Fibroblast of peridontal ligament (primary cell): Measurements from ENCODE around the gene AQP2.
A peak's percentile ranks its signal among the peaks of the same experiment; 100 is the strongest.

ENCODE experiments used
- DNase-seq: peaks from one replicate; pipeline ENCODE4 v3.0.0-alpha.2; 2010; ENCODE audit errors: extremely low read depth

The AQP2 gene

DNA sequence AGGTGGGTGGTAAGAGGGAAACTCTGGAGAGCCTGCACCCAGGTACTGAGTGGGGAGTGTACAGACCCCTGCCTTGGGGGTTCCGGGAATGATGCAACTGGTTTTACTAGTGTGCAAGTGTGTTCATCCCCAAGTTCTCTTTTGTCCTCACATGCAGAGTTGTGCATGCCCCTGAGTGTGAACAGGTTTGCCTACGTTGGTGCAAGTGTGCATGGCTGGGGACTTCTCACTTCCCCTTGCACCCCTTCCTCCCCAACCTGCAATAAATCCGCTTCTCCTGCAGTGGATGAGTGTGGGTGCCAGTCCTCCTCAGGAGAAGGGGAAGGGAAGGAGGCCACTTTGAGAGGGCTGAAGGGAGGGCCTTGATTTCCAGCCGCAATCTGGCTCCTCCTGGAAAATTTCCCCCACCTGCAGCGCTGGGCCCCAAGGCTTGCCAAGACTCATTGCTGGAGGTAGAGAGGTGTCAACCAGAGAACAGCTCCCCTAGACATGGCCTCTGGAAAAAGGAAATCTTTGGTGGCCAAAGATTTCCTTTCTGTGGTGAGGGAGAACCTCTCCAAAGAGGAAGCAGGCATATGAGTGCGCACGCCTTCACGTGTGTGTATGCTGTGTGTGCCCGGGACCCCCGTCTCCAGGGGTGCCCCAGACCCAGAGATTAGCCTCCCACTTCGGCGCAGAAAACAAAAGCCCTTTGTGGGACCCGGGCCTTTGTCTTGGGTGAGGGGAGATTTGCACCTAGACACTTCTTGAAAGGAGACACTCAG is 5.5 kb downstream of the AQP2 start:
- no peak for DNase-seq

DNA sequence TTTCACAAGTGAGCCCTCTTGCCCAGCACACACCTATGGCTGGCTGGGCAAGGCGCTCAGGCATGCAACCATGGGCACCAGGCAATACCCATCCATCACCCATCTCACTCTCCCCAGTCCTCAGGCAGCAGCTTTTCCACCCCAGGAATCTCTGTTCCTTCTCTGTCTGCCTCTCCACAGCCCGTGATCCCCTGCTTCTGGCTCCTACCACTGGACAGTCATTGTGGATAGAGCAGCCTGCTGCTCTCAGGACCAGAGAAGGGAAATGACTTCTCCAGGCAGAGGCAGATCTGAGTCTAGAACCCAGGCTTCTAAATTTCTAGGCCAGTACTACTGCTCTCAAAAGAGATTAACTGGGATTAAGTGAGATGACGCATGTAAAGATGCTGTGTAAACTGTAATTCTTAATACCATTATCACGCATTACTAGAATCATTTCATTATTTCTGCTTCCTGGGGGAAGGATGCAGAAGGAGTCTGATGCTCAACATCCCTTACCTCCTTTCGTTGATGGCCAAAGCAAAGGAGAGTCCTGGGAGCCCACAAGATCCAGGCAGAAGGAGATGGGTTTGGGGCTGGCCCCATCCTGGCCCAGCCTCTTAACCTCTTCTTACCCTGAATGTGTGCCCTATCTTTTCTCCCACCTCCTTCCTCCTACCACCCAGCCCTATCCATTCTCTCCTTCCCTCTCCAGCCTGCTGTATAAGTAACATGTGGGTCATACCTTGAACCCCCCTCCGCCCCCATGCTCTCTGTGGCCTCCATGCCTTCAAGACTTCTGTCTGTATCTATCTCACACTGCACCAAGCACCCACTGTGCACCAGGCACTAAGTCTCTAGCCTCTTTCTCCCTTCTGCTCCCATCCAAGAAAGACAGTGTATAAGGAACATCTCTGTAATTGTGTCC is 6.4 kb downstream of the AQP2 start:
- no peak for DNase-seq

DNA sequence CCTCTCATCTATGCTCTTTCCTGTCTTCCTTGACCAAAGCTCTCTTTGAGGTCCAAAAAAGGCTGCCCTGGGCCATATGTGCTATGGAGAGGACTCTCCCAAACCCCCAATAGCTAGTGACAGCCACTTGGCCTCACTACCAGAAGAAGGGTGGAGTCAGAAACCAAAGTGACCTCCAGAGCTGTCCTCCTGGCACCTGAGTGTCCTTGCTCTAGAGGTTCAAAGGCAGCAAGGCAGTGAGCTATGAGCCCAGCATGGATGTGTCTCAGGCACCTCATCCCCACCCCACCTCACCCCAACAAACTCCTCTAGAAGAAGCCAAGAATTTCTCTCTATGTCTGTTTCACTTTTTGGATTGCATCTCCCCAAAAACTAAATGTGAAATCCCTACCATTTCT is 7.0 kb downstream of the AQP2 start:
- DNase-seq: no peak

GRCh38 chr12:49959685-49960473 is 9.3 kb downstream of the AQP2 start:
- no peak for DNase-seq

- no peak for DNase-seq
Measured at GRCh38 chr12:49960474-49961110, 10.1 kb downstream of the AQP2 start.

GRCh38 chr12:49961111-49961922 is 10.8 kb downstream of the AQP2 start, which contains the start of gene AQP5:
TSS of gene AQP5 (plus strand) at chr12:49961872. CDS start at chr12:49962018, 146 bp downstream.
- no peak for DNase-seq

DNA sequence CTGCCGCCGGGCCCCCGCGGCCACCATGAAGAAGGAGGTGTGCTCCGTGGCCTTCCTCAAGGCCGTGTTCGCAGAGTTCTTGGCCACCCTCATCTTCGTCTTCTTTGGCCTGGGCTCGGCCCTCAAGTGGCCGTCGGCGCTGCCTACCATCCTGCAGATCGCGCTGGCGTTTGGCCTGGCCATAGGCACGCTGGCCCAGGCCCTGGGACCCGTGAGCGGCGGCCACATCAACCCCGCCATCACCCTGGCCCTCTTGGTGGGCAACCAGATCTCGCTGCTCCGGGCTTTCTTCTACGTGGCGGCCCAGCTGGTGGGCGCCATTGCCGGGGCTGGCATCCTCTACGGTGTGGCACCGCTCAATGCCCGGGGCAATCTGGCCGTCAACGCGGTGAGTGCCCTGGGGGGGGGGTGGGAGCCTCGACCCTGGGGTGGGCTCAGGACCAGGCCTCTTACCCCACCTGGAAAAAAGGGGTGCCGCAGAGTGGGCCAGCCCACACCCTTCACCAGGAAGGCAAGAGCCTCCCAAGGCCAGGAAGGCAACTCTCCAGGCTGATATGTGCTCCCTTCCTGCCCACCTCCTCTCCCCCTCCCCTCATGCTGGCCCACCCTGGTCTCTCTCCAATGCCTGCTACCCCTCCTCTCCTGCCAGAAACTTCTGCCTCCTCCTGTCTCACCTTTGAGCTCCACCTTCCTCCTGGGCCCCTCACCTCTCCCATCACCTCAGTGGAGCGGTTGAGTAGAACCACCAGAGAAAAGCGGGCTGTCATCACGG is 11.6 kb downstream of the AQP2 start:
- no peak for DNase-seq

DNA sequence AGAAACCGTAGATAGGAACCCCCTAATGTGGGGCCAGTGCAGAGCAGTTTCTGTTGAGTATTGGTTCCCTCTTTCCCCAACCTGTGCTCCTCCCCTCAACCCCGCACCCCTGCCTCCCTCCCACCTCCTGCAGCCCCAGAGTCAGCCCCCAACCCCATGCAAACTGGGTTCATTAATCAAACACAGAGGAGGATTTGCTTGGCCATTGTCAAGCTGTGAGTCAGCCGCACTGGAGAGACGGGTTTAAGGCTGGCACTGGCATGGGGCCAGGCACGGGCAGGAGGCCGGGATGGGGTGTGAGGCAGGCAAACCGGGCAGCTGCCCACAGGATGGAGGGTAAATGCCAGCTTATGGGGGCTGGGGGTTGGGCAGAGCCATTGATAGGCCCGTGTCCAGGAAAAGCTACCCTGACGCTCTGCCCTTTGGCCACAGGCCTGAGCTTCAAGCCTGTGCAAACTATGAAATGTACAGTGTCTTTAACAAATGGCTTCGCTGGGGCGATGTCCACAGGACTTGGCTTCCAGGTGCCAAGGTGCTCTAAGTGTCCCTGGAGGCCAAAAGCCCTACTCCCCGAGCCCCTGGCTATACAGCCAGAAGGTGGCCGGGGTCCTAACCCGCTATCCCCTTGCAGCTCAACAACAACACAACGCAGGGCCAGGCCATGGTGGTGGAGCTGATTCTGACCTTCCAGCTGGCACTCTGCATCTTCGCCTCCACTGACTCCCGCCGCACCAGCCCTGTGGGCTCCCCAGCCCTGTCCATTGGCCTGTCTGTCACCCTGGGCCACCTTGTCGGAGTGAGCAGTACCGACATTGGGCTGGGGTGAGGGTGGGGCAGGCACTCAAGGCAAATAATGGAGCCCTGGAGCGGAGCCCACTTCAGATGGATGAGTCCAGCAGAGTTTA is 12.6 kb downstream of the AQP2 start:
- DNase-seq: no peak

- DNase-seq: no peak
Measured at GRCh38 chr12:49963976-49964815, 13.7 kb downstream of the AQP2 start.

- DNase-seq: no peak
Measured at GRCh38 chr12:49964849-49965624, 14.5 kb downstream of the AQP2 start.

DNA sequence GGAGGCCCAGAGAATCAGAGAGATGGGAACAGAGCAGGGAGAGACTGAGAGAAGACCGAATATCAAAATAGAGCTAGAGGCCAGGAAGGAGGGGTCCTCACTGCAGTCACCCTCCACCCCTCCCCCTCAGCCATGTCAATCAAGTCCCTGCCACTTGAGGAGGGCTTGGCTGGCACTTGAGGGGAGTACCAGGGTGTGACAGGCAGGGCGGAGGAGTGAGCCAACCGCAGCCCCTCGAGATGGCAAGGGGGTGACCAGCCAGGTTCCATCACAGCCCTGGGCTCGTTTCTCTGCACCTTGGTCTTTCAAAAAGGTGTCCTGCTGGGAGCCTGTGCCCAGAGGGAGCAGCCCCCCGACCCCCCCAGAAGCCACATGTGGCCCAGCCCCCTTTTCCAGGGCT is 15.3 kb downstream of the AQP2 start:
- DNase-seq: no peak

GRCh38 chr12:49966511-49967041 is 16.0 kb downstream of the AQP2 start:
- DNase-seq: no peak

DNA sequence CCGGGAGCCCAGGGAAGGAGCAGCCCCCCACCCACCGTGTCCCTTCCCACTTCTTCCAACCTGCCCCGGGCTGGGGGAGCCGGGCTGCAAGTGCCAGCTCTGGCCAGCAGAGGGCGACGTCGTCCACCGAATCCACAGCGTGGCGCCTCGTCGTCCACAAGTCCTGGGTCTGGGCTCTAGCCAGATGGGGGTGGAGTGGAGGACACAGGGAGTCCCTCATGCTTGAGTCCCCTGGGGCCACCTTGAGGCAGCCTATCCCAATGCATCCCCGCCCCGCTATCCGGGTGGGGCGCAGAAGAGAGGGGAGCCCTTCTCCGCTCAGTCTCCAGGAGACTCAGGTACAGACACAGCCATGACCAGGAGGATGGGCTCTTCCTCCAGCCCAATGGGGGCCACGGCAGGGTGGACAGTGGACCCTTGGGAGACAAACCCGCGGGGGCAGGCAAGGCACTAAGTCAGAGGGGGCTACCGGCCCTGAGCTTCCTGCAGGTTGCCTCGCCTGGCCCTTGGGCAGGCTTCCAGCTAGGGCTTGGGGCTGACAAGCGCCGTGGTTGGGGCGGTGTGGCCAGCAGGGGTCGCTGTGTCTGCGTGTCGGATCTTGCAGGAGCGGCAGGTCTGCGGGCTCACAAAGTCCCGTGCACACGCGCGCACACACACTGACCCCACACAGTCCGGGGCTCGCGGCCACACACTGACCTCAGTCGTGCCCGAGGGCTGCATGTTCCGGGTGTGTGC is 16.7 kb downstream of the AQP2 start:
- DNase-seq: peak; percentile 81

DNA sequence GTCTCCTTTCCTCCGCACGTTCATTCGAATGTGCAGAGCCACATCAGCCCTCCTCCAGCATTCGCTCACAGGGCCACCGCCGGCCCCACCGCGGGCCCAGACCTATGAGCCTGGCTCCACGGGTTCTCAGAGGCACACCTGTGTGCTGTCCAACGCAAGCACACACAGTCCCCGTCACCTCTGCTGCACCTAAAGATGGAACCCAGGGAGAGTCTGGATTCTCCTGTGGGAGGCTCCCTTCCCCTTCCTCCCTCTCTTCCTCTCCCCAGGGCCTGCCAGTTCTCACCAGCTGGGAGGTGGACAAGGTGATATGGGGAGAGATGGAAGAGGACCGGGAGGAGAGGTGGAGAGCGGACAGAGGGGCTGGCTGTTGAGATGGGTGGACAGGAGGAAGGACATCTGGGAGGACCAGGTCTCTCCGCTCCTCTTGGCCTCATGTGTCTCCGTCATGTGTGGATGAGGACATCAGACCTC is 17.3 kb downstream of the AQP2 start:
- DNase-seq: no peak

GRCh38 chr12:49968471-49968870 is 17.9 kb downstream of the AQP2 start:
- no peak for DNase-seq

GRCh38 chr12:49969027-49969426 is 18.5 kb downstream of the AQP2 start:
- no peak for DNase-seq
